NCI-H146 (cell line): ENCODE measurements around the gene CAMTA1.

Source experiments
- DNase-seq: peaks from one replicate; lab custom pipeline; 2025; lab: John Stamatoyannopoulos, UW

Gene CAMTA1

GRCh38 chr1:7432102-7432899, 647.0 kb downstream of the CAMTA1 start:
- no peak for DNase-seq

- DNase-seq = no peak
Observed at GRCh38 chr1:7432900-7433380, 647.7 kb downstream of the CAMTA1 start.

- no peak for DNase-seq
Observed at GRCh38 chr1:7434566-7434965, 649.3 kb downstream of the CAMTA1 start.

- no peak for DNase-seq
Observed at GRCh38 chr1:7435276-7436055, 650.2 kb downstream of the CAMTA1 start.

- DNase-seq = no peak
Observed at GRCh38 chr1:7436056-7437005, 651.1 kb downstream of the CAMTA1 start.

GRCh38 chr1:7437036-7437435, 651.8 kb downstream of the CAMTA1 start:
- peak; percentile 13 for DNase-seq

GRCh38 chr1:7437608-7438395, 652.5 kb downstream of the CAMTA1 start:
- no peak for DNase-seq

- no peak for DNase-seq
Observed at GRCh38 chr1:7438396-7438785, 653.1 kb downstream of the CAMTA1 start.

GRCh38 chr1:7438921-7439655, 653.8 kb downstream of the CAMTA1 start:
- no peak for DNase-seq

GRCh38 chr1:7440154-7440553, 654.9 kb downstream of the CAMTA1 start:
- DNase-seq = no peak

- no peak for DNase-seq
Observed at GRCh38 chr1:7441143-7441841, 656.0 kb downstream of the CAMTA1 start.

- no peak for DNase-seq
Observed at GRCh38 chr1:7442036-7442435, 656.8 kb downstream of the CAMTA1 start.

- DNase-seq = no peak
Observed at GRCh38 chr1:7442918-7443317, 657.7 kb downstream of the CAMTA1 start.

GRCh38 chr1:7444363-7444762, 659.1 kb downstream of the CAMTA1 start:
- no peak for DNase-seq

- no peak for DNase-seq
Observed at GRCh38 chr1:7447093-7447492, 661.8 kb downstream of the CAMTA1 start.

- DNase-seq = no peak
Observed at GRCh38 chr1:7447736-7448135, 662.5 kb downstream of the CAMTA1 start.

GRCh38 chr1:7448986-7449385, 663.7 kb downstream of the CAMTA1 start:
- no peak for DNase-seq

GRCh38 chr1:7449750-7450149, 664.5 kb downstream of the CAMTA1 start:
- no peak for DNase-seq

GRCh38 chr1:7450838-7451237, 665.6 kb downstream of the CAMTA1 start:
- peak; percentile 83 for DNase-seq

- DNase-seq = no peak
Observed at GRCh38 chr1:7453038-7453437, 667.8 kb downstream of the CAMTA1 start.
